KG1 (cell line): ENCODE results near the gene BPHL.
"Not testable (repeated sequence)": the region's sequence is repeated elsewhere in the genome, so short reads cannot be mapped to it uniquely, and the experiment has no call there.

Experiments used
- DNase-seq: peaks from one replicate; lab custom pipeline; 2025; lab: John Stamatoyannopoulos, UW

BPHL gene

GRCh38 chr6:3156184-3157130, 37.9 kb downstream of the BPHL start:
- not testable (repeated sequence) for DNase-seq

GRCh38 chr6:3157131-3157933, 38.8 kb downstream of the BPHL start, which contains the start of gene TUBB2A:
TUBB2A (minus strand) TSS chr6:3157544; CDS start chr6:3157463, 81 bp downstream.
- DNase-seq = no peak

GRCh38 chr6:3159805-3160781, 41.6 kb downstream of the BPHL start:
- no peak for DNase-seq

- no peak for DNase-seq
Observed at GRCh38 chr6:3162067-3162497, 43.6 kb downstream of the BPHL start.

GRCh38 chr6:3162565-3163247, 44.2 kb downstream of the BPHL start:
- no peak for DNase-seq

- DNase-seq = no peak
Observed at GRCh38 chr6:3163248-3163594, 44.7 kb downstream of the BPHL start.

- DNase-seq = no peak
Observed at GRCh38 chr6:3164388-3164787, 45.9 kb downstream of the BPHL start.

GRCh38 chr6:3165631-3166534, 47.4 kb downstream of the BPHL start:
- no peak for DNase-seq

GRCh38 chr6:3166535-3167225, 48.2 kb downstream of the BPHL start:
- not testable (repeated sequence) for DNase-seq

GRCh38 chr6:3168046-3168445, 49.5 kb downstream of the BPHL start:
- DNase-seq = not testable (repeated sequence)

GRCh38 chr6:3170676-3171075, 52.2 kb downstream of the BPHL start:
- DNase-seq = not testable (repeated sequence)

GRCh38 chr6:3171313-3172175, 53.0 kb downstream of the BPHL start:
- not testable (repeated sequence) for DNase-seq

- not testable (repeated sequence) for DNase-seq
Observed at GRCh38 chr6:3172789-3173188, 54.3 kb downstream of the BPHL start.

GRCh38 chr6:3173636-3174089, 55.2 kb downstream of the BPHL start:
- DNase-seq = not testable (repeated sequence)

GRCh38 chr6:3175715-3176402, 57.3 kb downstream of the BPHL start:
- DNase-seq = no peak

GRCh38 chr6:3176562-3177355, 58.2 kb downstream of the BPHL start:
- no peak for DNase-seq

- not testable (repeated sequence) for DNase-seq
Observed at GRCh38 chr6:3178666-3179065, 60.2 kb downstream of the BPHL start.
